ENCODE data around the gene SPANXN1.
A peak's percentile ranks its signal among the peaks of the same experiment; 100 is the strongest.
"Not testable (repeated sequence)": the region's sequence is repeated elsewhere in the genome, so short reads cannot be mapped to it uniquely, and the experiment has no call there.

SPANXN1 gene

GRCh38 chrX:145247203-145247602 is at the start of gene SPANXN1:
TSS of gene SPANXN1 (plus strand) at chrX:145247503. CDS start at chrX:145247587, 84 bp downstream.
- not testable (repeated sequence) for DNase-seq

GRCh38 chrX:145199078-145199477 is 48.2 kb upstream of the SPANXN1 start:
- DNase-seq, result no peak

- DNase-seq, result peak; percentile 46
Observed at GRCh38 chrX:145213504-145213903, 33.8 kb upstream of the SPANXN1 start.

GRCh38 chrX:145292218-145292617 is 44.9 kb downstream of the SPANXN1 start:
- no peak for DNase-seq
